ENCODE measurements around the gene A1CF. TPM values are rescaled to one million over a fixed set of nuclear protein-coding genes. Genes with fewer than 3 reads are reported as not detected.

The A1CF gene
- total RNA-seq: not detected in 2 replicates

GRCh38 chr10:50885097-50885859 is at the start of gene A1CF:
A1CF (minus strand) TSS chr10:50885627; CDS start chr10:50859940, 25,687 bp downstream.

Other genes starting within 250 kb of the A1CF start
- 3.5 and 7.0 TPM in 2 replicates for gene ASAH2B, start 145.7 kb downstream of the A1CF start, total RNA-seq
- gene PRKG1, start 188.9 kb upstream of the A1CF start, total RNA-seq: 0.28 and 0.78 TPM in 2 replicates